ENCODE data around the gene AGR3.

The AGR3 gene

DNA sequence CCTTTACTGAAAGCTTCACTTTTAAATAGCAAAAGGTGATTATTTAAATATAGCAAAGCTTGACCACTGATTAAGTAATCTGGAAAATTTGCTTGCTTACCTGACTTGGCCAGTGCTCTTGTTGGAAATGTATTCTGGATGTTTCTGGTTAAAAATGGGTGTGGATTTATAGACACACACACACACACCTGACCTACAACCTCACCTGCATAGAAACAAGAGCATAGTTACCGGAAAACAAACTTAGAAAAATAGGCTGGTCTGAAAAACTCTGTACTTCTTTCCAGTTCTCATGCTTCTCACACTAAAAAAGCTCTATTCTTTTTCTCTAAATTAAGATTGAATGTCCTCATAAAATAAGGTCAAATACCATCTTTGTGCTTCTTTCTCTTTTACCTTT is at the start of gene AGR3:
AGR3 (minus strand) TSS at position 140 of the 400 bp plus-strand sequence. CDS start 3,365 bp downstream, outside the sequence.
- no peak for DNase-seq

GRCh38 chr7:16930946-16931345 is 49.2 kb upstream of the AGR3 start:
- no peak for DNase-seq

GRCh38 chr7:16929146-16929762 is 47.5 kb upstream of the AGR3 start:
- peak; percentile 66 for DNase-seq

DNA sequence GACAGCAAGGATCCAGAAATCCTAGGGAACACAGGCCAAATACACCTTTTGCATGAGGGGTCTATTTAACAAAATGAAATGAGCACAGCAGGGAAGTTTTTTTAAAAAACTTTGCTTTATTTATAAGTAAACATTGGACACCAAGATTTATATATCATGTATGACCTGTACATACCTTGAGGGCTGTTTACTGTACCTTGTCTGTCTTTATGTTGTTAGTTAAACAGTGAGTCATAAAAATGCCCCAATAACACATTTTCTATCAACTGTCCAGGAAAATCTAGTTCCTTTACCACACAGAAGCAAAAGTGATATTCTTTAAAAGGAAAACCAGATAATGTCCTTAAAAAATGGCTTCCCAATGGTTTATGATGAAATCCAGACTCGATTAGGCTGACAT is 45.1 kb upstream of the AGR3 start:
- DNase-seq = no peak

GRCh38 chr7:16926283-16926682 is 44.5 kb upstream of the AGR3 start:
- DNase-seq = peak; percentile 65

GRCh38 chr7:16925609-16926008 is 43.8 kb upstream of the AGR3 start:
- no peak for DNase-seq

- peak; percentile 23 for DNase-seq
Measured at GRCh38 chr7:16923019-16923418, 41.2 kb upstream of the AGR3 start.

DNA sequence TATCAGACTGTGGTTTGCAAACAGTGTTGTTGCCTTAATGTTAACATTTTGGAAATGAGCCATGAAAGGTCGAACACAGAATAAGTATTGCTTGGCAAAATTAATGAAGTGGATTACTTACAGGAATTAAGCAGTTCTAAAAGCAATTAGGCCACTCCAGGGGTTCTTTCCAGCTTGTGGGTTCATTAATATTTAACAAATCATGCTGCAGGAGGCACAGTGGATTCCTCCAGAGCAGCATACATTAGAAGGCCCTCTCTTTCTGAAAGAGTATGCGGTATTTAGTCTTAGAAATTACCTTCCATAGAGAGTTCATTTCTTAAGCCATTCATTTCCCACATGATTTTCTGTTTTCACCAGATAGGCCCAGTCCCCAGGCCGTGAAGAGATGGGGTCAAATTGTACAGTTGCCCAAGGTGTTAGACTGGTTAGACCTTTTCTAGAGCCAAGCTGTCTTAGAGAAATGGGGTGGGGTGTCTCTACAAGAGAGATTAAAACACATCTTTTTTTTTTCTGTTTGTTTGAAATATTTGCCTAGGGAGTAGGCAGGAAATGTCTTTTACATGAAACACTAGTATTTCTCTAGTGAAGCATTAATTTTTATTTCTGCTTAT is 40.0 kb upstream of the AGR3 start:
- no peak for DNase-seq

- DNase-seq = no peak
Measured at GRCh38 chr7:16921151-16921550, 39.4 kb upstream of the AGR3 start.

DNA sequence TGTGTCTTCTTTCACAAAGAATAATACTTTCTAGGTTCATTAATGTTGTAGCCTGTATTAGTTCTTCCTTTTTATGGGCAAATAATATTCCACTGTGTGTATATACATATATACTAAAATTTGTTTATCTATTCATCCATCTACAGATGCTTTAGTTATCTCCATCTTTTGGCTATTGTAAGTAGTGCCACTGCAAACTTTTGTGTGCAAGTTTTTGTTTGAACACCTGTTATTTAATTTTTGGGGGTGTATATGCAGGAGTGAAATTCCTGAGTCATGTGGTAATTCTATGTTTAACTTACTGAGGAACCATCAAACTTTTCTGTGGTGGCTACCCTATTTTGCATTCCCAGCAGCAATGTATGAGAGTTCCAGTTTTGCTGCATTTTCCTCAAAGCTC is 37.7 kb upstream of the AGR3 start:
- DNase-seq = no peak

GRCh38 chr7:16918288-16918895 is 36.6 kb upstream of the AGR3 start:
- peak; percentile 71 for DNase-seq

DNA sequence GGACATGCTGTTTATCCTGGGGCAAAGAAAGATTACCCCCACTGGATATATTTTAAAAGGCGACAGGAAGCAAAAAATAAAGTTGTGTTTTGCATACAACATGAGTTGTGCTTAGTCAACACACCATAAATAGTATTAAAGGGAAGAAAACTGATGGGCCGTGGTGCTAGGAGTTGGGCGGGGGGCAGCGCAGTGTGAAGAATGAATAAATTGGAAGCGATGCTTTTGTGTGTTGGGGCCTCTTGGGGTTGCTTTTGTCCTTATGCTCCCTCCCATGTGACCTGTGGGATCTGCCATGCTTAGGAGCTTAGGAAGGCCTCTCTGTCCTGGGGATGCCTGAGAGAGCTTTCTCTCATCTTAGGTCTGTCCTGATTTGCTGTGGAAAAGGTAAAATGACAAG is 35.0 kb upstream of the AGR3 start:
- DNase-seq = no peak

- DNase-seq = no peak
Measured at GRCh38 chr7:16916105-16916639, 34.4 kb upstream of the AGR3 start.

DNA sequence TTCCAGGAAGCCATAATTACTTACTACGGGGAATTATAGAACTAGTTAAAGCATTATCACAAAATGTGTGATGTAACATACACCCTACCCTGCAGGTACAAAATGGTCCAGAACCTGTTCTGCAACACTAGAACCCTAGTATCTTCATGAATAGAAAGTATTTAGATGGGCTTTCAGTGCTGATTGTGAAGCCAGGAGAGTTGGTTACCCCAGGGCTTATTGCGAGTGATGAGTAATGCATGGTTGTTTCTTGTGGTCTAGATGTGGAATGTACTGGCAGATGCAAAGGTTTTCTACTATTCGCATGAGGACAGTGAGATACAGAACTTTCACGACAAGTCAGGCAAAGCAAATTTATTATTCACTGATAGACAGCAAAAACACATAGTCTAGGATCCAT is 33.6 kb upstream of the AGR3 start:
- no peak for DNase-seq

DNA sequence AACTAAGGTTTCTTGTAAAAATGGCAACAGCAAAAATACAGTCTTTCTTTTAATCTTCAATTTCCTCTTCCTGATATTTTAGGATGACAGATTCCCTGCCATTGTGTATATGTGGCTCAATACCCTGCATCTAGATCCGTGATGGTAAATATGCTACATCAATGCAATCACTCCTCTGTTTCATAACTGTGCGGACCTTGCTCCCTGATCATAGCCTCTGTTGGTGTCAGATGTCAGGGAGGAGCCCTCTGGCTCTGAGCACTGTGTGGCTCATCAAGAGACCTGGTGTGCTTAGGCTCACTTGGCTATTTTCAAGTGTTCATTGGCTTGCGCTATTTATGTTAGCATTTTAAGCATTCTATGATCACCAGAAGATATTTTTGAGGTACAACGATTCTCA is 33.0 kb upstream of the AGR3 start:
- no peak for DNase-seq

- DNase-seq = no peak
Measured at GRCh38 chr7:16913643-16914042, 31.9 kb upstream of the AGR3 start.

DNA sequence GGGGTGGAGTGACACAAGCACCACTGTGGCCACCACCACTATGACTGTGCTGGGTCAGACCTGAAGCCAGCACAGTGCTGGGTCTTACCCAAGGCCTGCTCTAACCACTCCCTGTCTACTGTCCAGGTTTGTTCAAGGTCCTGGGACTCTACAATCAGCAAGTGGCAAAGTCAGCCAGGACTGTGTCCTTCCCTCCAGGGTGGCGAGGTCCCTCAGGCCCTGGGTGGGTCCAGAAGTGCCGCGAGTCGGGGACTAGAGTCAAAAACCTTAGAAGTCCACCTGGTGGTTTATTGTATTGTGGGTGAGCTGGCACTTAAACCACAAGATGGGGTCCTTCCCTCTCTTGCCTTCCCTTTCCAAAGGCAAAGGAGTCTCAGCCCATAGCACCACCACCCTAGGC is 30.8 kb upstream of the AGR3 start:
- no peak for DNase-seq

DNA sequence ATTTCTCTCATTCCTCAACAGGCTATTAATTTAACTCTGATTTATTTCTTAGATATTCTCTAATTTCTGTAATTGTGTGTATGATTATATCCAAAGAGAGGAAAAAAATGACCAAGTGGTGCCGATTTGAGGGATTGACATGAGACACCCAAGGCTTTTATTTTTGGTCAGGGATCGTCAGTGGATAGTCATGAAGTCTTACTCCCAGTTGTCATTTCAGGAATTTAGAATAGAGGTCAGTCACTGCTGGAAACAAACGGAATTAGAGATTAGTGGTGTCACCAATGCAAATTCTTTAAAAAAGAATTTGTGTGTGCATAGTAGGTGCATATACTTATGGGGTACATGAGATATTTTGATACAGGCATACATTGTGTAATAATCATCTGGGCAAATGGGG is 26.8 kb upstream of the AGR3 start:
- DNase-seq = no peak

- no peak for DNase-seq
Measured at GRCh38 chr7:16905300-16906044, 23.7 kb upstream of the AGR3 start.

DNA sequence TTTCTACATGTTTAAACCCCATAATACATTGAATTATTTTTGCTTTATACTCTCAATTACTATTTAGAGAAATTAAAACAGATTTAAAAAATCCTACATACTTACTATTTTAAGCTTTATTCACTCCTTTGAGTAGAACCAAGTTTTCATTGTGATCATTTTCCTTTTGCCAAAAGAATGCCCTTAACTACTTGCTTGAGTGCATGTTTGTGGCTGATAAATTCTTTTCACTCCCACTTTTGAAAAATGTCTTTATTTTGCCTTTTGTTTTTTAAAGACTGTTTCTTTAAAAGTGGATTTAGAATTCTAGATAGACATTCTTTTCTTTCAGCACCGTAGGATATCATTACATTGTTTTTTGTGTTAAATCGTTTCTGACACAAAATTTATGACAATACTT is 22.3 kb upstream of the AGR3 start:
- DNase-seq = no peak

GRCh38 chr7:16900209-16900768 is 18.5 kb upstream of the AGR3 start:
- DNase-seq = no peak

DNA sequence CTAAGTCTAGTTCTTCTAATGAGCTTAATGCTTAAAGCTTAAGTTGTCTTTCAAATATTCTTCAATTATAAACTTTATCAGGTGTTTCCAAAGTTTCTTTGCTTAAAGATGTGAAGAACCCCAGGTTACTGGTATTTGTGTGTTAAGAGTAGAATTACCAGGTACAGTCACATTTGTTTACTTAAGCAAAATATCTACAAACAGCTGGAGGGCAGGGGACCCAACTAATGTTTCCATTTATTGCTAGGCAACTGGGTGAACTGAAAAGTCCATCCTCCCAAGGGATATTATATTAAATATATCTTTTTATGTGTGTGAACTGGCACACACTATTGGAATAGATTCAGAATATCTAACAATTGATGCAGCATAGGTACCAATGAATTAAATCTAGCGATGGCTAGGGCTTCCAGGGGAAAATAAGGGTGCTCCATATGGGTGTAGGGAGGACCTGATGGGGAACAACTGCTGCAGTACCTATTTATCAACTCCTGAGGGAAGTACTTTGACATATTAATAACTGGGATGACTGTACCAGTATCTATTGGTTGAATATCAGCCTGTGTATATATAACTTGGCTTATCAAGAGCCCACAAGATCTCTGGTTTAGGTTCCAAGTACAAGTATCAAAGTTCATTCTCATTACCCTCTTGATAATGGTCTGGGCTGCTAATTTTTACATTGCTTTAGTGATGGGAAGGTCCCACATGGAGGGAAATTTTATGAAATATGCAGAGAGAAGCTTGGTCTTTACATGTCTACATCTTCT is 10.3 kb upstream of the AGR3 start:
- no peak for DNase-seq

GRCh38 chr7:16891338-16891737 is 9.6 kb upstream of the AGR3 start:
- peak; percentile 51 for DNase-seq

All from hematopoietic multipotent progenitor cell treated with erythropoietin and hydrocortisone succinate and interleukin-3 and kit ligand, for 6 days (in vitro differentiated cells).